ENCODE data around the gene ADAMTS13.
A peak's percentile ranks its signal among the peaks of the same experiment; 100 is the strongest.
"Not testable (repeated sequence)": the region's sequence is repeated elsewhere in the genome, so short reads cannot be mapped to it uniquely, and the experiment has no call there.

Gene ADAMTS13

GRCh38 chr9:133427658-133428348 lies 5.6 kb downstream of the ADAMTS13 start:
- no peak for DNase-seq

- no peak for DNase-seq
These were observed 6.5 kb downstream of the ADAMTS13 start for GRCh38 chr9:133428617-133429101.

GRCh38 chr9:133429214-133429613 lies 7.0 kb downstream of the ADAMTS13 start:
- no peak for DNase-seq

GRCh38 chr9:133429641-133430161 lies 7.5 kb downstream of the ADAMTS13 start:
- no peak for DNase-seq

GRCh38 chr9:133430244-133430643 lies 8.1 kb downstream of the ADAMTS13 start:
- no peak for DNase-seq

- DNase-seq: no peak
These were observed 11.2 kb downstream of the ADAMTS13 start for GRCh38 chr9:133433351-133433843.

GRCh38 chr9:133436681-133437080 lies 14.5 kb downstream of the ADAMTS13 start:
- DNase-seq: no peak

- DNase-seq: no peak
These were observed 15.8 kb downstream of the ADAMTS13 start for GRCh38 chr9:133437753-133438531.

- DNase-seq: peak; percentile 24
These were observed 17.2 kb downstream of the ADAMTS13 start for GRCh38 chr9:133439337-133439736.

GRCh38 chr9:133440874-133441273 lies 18.7 kb downstream of the ADAMTS13 start:
- DNase-seq: no peak

- no peak for DNase-seq
These were observed 19.4 kb downstream of the ADAMTS13 start for GRCh38 chr9:133441571-133441970.

- no peak for DNase-seq
These were observed 21.1 kb downstream of the ADAMTS13 start for GRCh38 chr9:133443248-133443647.

- DNase-seq: no peak
These were observed 21.8 kb downstream of the ADAMTS13 start for GRCh38 chr9:133443982-133444381.

GRCh38 chr9:133445293-133445969 lies 23.3 kb downstream of the ADAMTS13 start:
- DNase-seq: no peak

GRCh38 chr9:133448487-133448972 lies 26.4 kb downstream of the ADAMTS13 start:
- no peak for DNase-seq

GRCh38 chr9:133449760-133450159 lies 27.6 kb downstream of the ADAMTS13 start:
- DNase-seq: no peak

GRCh38 chr9:133451865-133452264 lies 29.7 kb downstream of the ADAMTS13 start:
- DNase-seq: not testable (repeated sequence)

- DNase-seq: no peak
These were observed 30.4 kb downstream of the ADAMTS13 start for GRCh38 chr9:133452562-133452961.

GRCh38 chr9:133453651-133454050 lies 31.5 kb downstream of the ADAMTS13 start:
- DNase-seq: no peak

GRCh38 chr9:133454325-133454724 lies 32.2 kb downstream of the ADAMTS13 start:
- DNase-seq: no peak

- DNase-seq: no peak
These were observed 32.9 kb downstream of the ADAMTS13 start for GRCh38 chr9:133454943-133455673.

GRCh38 chr9:133455936-133456335 lies 33.8 kb downstream of the ADAMTS13 start:
- DNase-seq: no peak

All from stimulated activated CD4-positive, alpha-beta T cell treated with anti-CD3 and anti-CD28 coated beads, Interleukin-1b, Interleukin-23, amount 100 ng/mL, for 48 hours (primary cell).